ENCODE results near the gene SSBP4. TPM values are rescaled to one million over a fixed set of nuclear protein-coding genes. Genes with fewer than 3 reads are reported as not detected.
A peak's percentile ranks its signal among the peaks of the same experiment; 100 is the strongest.

Gene SSBP4
- total RNA-seq, 3 donors from 2014 or later, result 31.2 to 48.6 (median 41.1) TPM

DNA sequence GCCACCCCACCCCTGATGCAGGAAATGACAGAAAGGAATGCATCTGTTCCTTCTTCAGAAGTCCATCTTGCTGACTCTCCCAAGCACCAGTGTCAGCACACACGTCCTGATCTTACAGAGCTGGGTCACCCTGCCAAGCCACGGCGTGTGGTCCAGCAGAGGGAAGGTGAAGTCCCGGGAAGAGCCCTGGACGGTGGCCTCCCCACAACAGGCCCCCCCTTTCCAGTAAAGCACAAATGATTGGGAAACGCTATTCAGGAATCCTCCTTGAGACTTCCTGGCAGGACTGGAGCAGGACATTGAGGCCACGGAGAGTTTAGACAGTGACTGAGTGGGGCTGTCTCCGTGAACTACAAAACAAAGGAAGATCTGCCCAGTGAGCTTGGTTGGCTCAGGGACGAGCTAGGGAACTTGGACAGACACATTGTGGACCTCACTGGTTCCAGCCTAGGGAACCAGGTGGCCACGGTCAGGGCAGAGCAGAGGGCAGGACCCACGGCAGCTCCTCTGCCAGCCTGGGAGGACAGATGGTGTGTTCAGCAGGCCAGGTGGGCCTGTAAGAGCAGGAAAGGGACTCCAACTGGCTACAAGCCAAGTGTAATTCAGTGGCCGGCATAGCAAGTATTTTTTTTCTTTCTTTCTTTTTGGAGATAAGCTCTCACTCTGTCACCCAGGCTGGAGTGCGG lies 61.0 kb downstream of the SSBP4 start:
- peak; percentile 37 for ATAC-seq
- Histone ChIP-seq H3K4me3 (no peak overlapping the region), H3K4me1 (ENCODE audit: low read depth) (peaks cover 56% of the 10 kb centered on the region), H3K9me3 (no peaks in the 10 kb centered on the region), H3K36me3 (ENCODE audit: low read depth) (no peaks in the 10 kb centered on the region)
- TF ChIP-seq CTCF (IDR thresholded peaks at IDR 0.05), result no peak
- intact Hi-C loops (cut with DNase I, micrococcal nuclease), result no loop called here
- peak in 2 of 3 donors; percentile 51 to 53 for DNase-seq

DNA sequence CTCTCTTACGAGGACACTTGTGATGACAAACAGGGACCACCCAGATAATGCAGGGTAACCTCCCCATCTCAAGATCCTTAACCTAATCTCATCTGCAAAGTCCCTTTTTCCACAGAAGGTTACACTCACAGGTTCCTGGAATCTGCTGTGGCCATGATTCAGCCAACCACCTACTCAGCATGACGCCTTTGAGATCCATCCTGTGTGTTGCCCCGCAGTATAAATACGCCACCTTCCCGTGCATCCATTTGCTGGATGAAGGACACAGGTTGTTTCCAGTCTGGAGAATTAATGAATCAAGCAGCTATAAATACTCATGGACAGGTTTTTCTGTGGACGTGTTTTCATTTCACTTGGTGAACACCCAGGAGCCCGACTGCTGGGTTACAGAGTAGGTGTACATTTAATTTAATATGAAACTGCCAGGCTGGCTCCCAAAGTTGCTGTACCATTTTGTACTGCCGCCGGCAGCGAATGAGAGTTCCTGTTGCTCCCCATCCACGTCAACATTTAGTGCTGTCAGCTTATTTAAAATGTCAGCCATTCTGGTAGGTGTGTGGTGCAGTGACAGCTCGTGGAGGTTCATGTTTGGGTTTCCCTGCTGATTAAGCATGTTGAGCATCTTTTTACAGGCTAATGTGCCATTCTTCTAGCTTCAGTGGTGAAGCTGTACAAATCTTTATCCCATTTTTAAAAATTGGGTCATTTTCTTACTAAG lies 62.5 kb downstream of the SSBP4 start:
- DNase-seq, result no peak
- Histone ChIP-seq H3K4me3 (no peak overlapping the region), H3K9me3 (no peaks in the 10 kb centered on the region), H3K36me3 (ENCODE audit: low read depth) (no peaks in the 10 kb centered on the region), H3K4me1 (ENCODE audit: low read depth) (peaks cover 58% of the 10 kb centered on the region)
- TF ChIP-seq CTCF (IDR thresholded peaks at IDR 0.05), result no peak
- no peak for ATAC-seq
- intact Hi-C loops (cut with DNase I, micrococcal nuclease), result no loop called here

DNA sequence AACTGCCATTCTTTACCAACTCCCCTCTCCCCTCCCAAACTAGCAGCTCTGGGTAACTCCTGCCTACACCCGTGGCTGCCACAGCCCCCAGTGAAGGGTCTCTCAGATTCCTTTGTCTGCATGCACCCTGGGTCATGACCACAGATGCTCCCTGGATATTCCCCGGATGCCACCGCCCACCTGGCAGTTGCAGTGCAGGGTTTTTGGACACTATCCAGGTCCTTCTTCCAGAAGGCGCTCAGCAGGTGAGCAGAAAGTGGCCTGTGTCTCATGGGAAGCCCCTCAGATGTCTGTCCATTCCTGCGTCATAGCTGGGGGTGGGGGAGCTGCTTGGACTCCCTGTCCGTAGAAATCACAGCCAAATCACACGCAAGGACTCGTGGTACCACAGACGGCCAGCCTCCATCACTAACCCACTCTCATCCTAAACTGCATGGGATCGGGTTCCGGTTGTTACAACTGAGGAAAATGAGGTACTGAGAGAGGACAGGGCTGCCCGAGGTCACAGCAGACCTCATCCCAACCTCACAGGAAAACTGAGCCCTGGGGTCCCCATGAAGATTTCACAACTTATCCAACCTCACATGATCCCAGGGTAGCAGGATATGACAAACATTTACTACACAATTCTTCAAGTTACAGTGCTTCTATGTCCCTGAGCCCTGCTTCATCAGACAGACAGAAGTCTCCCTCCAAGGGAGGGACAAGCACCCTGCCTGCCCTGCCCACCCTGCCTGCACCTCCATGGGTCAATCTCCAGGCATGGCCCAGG lies 64.1 kb downstream of the SSBP4 start:
- no peak for DNase-seq
- no peak for TF ChIP-seq CTCF (IDR thresholded peaks at IDR 0.05)

More for the DNA sequence above, 64.1 kb downstream of the SSBP4 start:
- intact Hi-C loops (cut with DNase I, micrococcal nuclease), result no loop called here
- Histone ChIP-seq H3K9me3 (no peaks in the 10 kb centered on the region), H3K36me3 (ENCODE audit: low read depth) (no peaks in the 10 kb centered on the region), H3K4me3 (no peak overlapping the region), H3K4me1 (ENCODE audit: low read depth) (peaks cover 60% of the 10 kb centered on the region)
- ATAC-seq, result no peak

Small RNA genes lying within 50 kb of the gene (microRNA-seq; reads per million reads assigned to microRNA genes)
- 0.93 reads per million for gene MIR3189

Other genes with a start within 250 kb of the SSBP4 start
- 100 to 1,000 TPM in 1 of 3 donors, 10 to 100 TPM in 2; 46.6 to 122 (median 49.4) TPM for gene IFI30, start 245.6 kb upstream of the SSBP4 start, total RNA-seq
- 10 to 100 TPM in 2 of 3 donors, 1 to 10 TPM in 1; 6.7 to 12.4 (median 12.0) TPM for gene MPV17L2, start 226.2 kb upstream of the SSBP4 start, total RNA-seq
- 1 to 10 TPM; 5.7 to 7.6 (median 6.8) TPM for gene RAB3A, start 215.4 kb upstream of the SSBP4 start, total RNA-seq
- 1 to 10 TPM; 2.5 to 7.7 (median 6.2) TPM for gene PDE4C, start 193.0 kb upstream of the SSBP4 start, total RNA-seq
- 10 to 100 TPM in 1 of 3 donors, 1 to 10 TPM in 2; 4.4 to 10.6 (median 8.0) TPM for gene IQCN, start 144.9 kb upstream of the SSBP4 start, total RNA-seq
- 100 to 1,000 TPM; 267 to 328 (median 295) TPM for gene JUND, start 137.8 kb upstream of the SSBP4 start, total RNA-seq
- 100 to 1,000 TPM in 2 of 3 donors, 10 to 100 TPM in 1; 86.3 to 158 (median 124) TPM for gene LSM4, start 96.3 kb upstream of the SSBP4 start, total RNA-seq
- 10 to 100 TPM; 77.1 to 97.4 (median 91.5) TPM for gene PGPEP1, start 78.8 kb upstream of the SSBP4 start, total RNA-seq
- gene GDF15, start 33.2 kb upstream of the SSBP4 start, total RNA-seq, result 10 to 100 TPM; 13.8 to 28.2 (median 20.4) TPM
- 1 to 10 TPM; 2.1 to 8.8 (median 5.8) TPM for gene LRRC25, start 21.8 kb upstream of the SSBP4 start, total RNA-seq
- gene ISYNA1, start 18.7 kb downstream of the SSBP4 start, total RNA-seq, result 10 to 100 TPM; 10.2 to 20.0 (median 13.2) TPM
- 10 to 100 TPM; 17.8 to 21.6 (median 18.9) TPM for gene ELL, start 102.7 kb downstream of the SSBP4 start, total RNA-seq
- gene FKBP8, start 124.2 kb downstream of the SSBP4 start, total RNA-seq, result 100 to 1,000 TPM; 152 to 256 (median 162) TPM
- gene KXD1, start 138.5 kb downstream of the SSBP4 start, total RNA-seq, result 10 to 100 TPM; 63.2 to 76.9 (median 68.8) TPM
- gene UBA52, start 152.5 kb downstream of the SSBP4 start, total RNA-seq, result 100 to 1,000 TPM; 771 to 910 (median 811) TPM
- gene REX1BD, start 169.4 kb downstream of the SSBP4 start, total RNA-seq, result 10 to 100 TPM; 48.2 to 55.4 (median 49.3) TPM
- 1 to 10 TPM; 1.3 to 7.0 (median 6.6) TPM for gene CRLF1, start 187.4 kb downstream of the SSBP4 start, total RNA-seq
- 10 to 100 TPM in 1 of 3 donors, 1 to 10 TPM in 1, under 1 TPM in 1; 0.93 to 10.5 (median 1.4) TPM for gene TMEM59L, start 193.5 kb downstream of the SSBP4 start, total RNA-seq
- 10 to 100 TPM in 1 of 3 donors, 1 to 10 TPM in 2; 7.6 to 16.6 (median 8.9) TPM for gene KLHL26, start 217.6 kb downstream of the SSBP4 start, total RNA-seq

Data from mucosa of descending colon (tissue), 3 donors.